Fibroblast of lung (primary cell): ENCODE measurements around the gene PGM2. TPM values are rescaled to one million over a fixed set of nuclear protein-coding genes. Genes with fewer than 3 reads are reported as not detected.

Source experiments
- DNase-seq, 2 donors: peaks; one replicate each; pipeline versions ENCODE4 v3.0.0 to v3.0.0-alpha.2; 2010; ENCODE audit warnings: low read depth in 2 of 2
- H2AFZ ChIP-seq: 2 replicates; pipeline ENCODE4 v1.5.1; 2012; ENCODE audit warnings: low read length, control low read depth, inconsistent platforms
- H3K27ac ChIP-seq: 2 replicates; pipeline ENCODE4 v1.5.1; 2011; ENCODE audit warnings: low read length, control low read depth; ENCODE audit not compliant: insufficient read depth
- H3K27me3 ChIP-seq: 2 replicates; pipeline ENCODE4 v1.5.1; 2011; ENCODE audit warnings: mild to moderate bottlenecking, low read length; ENCODE audit not compliant: control insufficient read depth, insufficient read depth
- H3K36me3 ChIP-seq: 2 replicates; pipeline ENCODE4 v1.5.1; 2011; ENCODE audit warnings: low read length; ENCODE audit not compliant: control insufficient read depth, insufficient read depth
- H3K4me1 ChIP-seq: 2 replicates; pipeline ENCODE4 v1.5.1; 2011; ENCODE audit warnings: low read length; ENCODE audit not compliant: control insufficient read depth, insufficient read depth; ENCODE audit errors: extremely low read depth
- H3K4me2 ChIP-seq: 2 replicates; pipeline ENCODE4 v1.5.1; 2011; ENCODE audit warnings: low read length, control low read depth; ENCODE audit not compliant: insufficient read depth; ENCODE audit errors: extremely low read depth
- H3K4me3 ChIP-seq, 4 experiments: fragments of 200-600 bp in 1 of 4; sonication (generic) in 1 of 4; replicated peaks in 1 of 4; 2 replicates each; pipeline ENCODE4 v1.5.1; 2011 to 2016; ENCODE audit warnings: low read length in 4 of 4, low read depth in 3 of 4, mild to moderate bottlenecking in 3 of 4, control low read depth in 2 of 4, inconsistent platforms in 1 of 4, mixed read lengths in 1 of 4; ENCODE audit not compliant: insufficient read depth in 1 of 4; ENCODE audit errors: control extremely low read depth in 1 of 4
- H3K79me2 ChIP-seq: 2 replicates; pipeline ENCODE4 v1.5.1; 2012; ENCODE audit warnings: mild to moderate bottlenecking, low read length, inconsistent platforms; ENCODE audit not compliant: control insufficient read depth, insufficient read depth
- H3K9ac ChIP-seq: 2 replicates; pipeline ENCODE4 v1.5.1; 2011; ENCODE audit warnings: mild to moderate bottlenecking, low read length, control low read depth; ENCODE audit not compliant: insufficient read depth
- H3K9me3 ChIP-seq: 2 replicates; pipeline ENCODE4 v1.5.1; 2012; ENCODE audit warnings: low read depth, low read length; ENCODE audit not compliant: control insufficient read depth, insufficient read depth
- H4K20me1 ChIP-seq: 2 replicates; pipeline ENCODE4 v1.5.1; 2011; ENCODE audit warnings: low read length; ENCODE audit not compliant: control insufficient read depth, insufficient read depth; ENCODE audit errors: extremely low read depth
- CTCF ChIP-seq, 2 donors: IDR thresholded peaks in 1 of 2; conservative IDR thresholded peaks in 1 of 2; 1 replicate in 1 of 2; 2 replicates in 1 of 2; pipeline ENCODE4 v1.5.1; 2011 to 2012; ENCODE audit warnings: low read length in 2 of 2, control low read depth in 1 of 2, inconsistent platforms in 1 of 2, low read depth in 1 of 2, mild to moderate bottlenecking in 1 of 2
- EZH2 ChIP-seq: IDR thresholded peaks from 2 replicates; pipeline ENCODE4 v1.5.1; 2012; ENCODE audit warnings: low read length, control low read depth, mild to moderate bottlenecking; ENCODE audit errors: missing control alignments
- polyA plus RNA-seq, 2 donors: library from polyadenylated mRNA; depleted of rRNA in 1 of 2; stranded (reverse) in 1 of 2; unstranded in 1 of 2; fragments of >200 nt; gene quantifications; 2 replicates each; pipeline ENCODE4 v1.2.1, GENCODE V29; 2011 to 2012; ENCODE audit warnings: missing spikeins in 1 of 2
- total RNA-seq: library from RNA; depleted of rRNA; stranded (reverse); fragments of >200 nt; gene quantifications from 2 replicates; pipeline ENCODE4 v1.2.1, GENCODE V29; 2014

The PGM2 gene
- total and polyA plus RNA-seq, 2 donors (not counting 1 experiment from before 2014, with no cell fraction given): 15.0 to 15.1 TPM

DNA sequence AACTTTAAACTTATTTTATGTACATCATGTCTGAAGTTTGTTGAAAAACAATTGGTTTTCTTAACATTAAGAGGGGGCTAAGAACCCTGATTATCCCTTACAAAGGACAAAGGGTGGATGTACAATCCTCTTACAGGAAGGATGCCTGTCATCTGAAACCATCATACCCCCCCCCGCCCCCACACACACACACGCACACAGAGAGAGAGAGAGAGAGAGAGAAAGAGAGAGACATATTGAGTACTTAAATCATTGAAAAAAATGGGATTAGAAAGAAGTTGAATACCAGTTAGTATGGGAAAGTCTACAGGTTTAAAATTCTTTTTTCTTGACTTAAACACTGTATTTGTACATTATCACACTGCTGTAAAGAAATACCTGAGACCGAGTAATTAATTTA lies 10.9 kb upstream of the PGM2 start:
- Histone ChIP-seq H3K27me3 (no peaks in the 10 kb centered on the region), H3K27ac (no peak overlapping the region), H2AFZ (no peak overlapping the region), H3K9me3 (no peaks in the 10 kb centered on the region), H3K4me1 (no peaks in the 10 kb centered on the region), H3K4me2 (no peak overlapping the region), H3K4me3 (no peak overlapping the region), H4K20me1 (no peaks in the 10 kb centered on the region), H3K9ac (no peak overlapping the region), H3K79me2 (no peaks in the 10 kb centered on the region), H3K36me3 (no peaks in the 10 kb centered on the region)
- TF ChIP-seq CTCF (conservative IDR thresholded peaks at IDR 0.05 in 1 of 2, IDR thresholded peaks at IDR 0.05 in 1 of 2; ENCODE audit: low read depth in 1 of 2, low read length in 2 of 2): no peak
- no peak for TF ChIP-seq EZH2
- no peak for DNase-seq

DNA sequence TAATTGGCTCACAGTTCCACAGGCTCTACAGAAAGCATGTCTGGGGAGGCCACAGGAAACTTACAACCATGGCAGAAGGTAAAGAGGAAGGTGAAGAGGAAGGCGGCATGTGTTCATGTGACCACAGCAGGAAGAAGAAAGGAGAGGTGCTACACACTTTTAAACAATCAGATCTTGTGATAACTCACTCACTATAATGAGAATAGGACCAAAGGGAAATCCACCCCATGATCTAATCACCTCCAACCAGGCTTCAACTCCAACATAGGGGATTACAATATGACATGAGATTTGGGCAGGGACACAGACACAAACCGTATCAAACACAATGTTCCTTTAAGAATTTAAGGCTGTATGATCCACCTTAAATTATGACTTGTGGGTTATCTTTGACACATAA lies 10.5 kb upstream of the PGM2 start:
- Histone ChIP-seq H3K36me3 (no peaks in the 10 kb centered on the region), H3K27me3 (no peaks in the 10 kb centered on the region), H3K9ac (no peak overlapping the region), H4K20me1 (no peaks in the 10 kb centered on the region), H2AFZ (no peak overlapping the region), H3K4me3 (no peak overlapping the region), H3K4me1 (no peaks in the 10 kb centered on the region), H3K4me2 (no peak overlapping the region), H3K79me2 (no peaks in the 10 kb centered on the region), H3K9me3 (no peaks in the 10 kb centered on the region), H3K27ac (no peak overlapping the region)
- TF ChIP-seq EZH2 (no peak), CTCF (conservative IDR thresholded peaks at IDR 0.05 in 1 of 2, IDR thresholded peaks at IDR 0.05 in 1 of 2; ENCODE audit: low read depth in 1 of 2, low read length in 2 of 2) (no peak)
- DNase-seq: no peak

DNA sequence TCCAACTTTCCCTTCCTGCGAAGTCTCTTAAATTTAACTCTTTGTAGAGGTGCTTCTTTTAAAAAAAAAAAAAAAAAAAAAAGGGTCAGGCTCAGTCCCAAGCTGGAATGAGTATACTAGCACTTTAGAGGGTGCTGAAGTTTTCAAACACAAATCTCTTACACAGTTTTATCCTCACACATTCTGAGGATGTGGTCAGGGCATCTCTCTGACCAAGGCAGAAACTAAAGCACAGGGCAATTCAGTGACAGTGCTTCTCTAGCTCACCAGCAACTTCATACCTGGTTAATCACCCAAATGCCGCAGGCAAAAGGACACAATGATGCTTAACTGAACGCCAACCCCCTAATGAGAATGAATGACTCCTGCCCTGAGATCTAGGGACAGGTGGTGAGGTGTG lies 9.8 kb upstream of the PGM2 start:
- no peak overlapping the region for H3K4me3 ChIP-seq
- no peaks in the 10 kb centered on the region for H3K9me3 ChIP-seq
- H3K4me2 ChIP-seq: no peak overlapping the region
- H3K27ac ChIP-seq: no peak overlapping the region
- H3K9ac ChIP-seq: no peak overlapping the region
- no peak for TF ChIP-seq EZH2
- no peak for TF ChIP-seq CTCF (conservative IDR thresholded peaks at IDR 0.05 in 1 of 2, IDR thresholded peaks at IDR 0.05 in 1 of 2; ENCODE audit: low read depth in 1 of 2, low read length in 2 of 2)
- H3K4me1 ChIP-seq: no peaks in the 10 kb centered on the region
- DNase-seq: no peak
- H3K36me3 ChIP-seq: no peaks in the 10 kb centered on the region
- no peaks in the 10 kb centered on the region for H3K79me2 ChIP-seq
- H3K27me3 ChIP-seq: no peaks in the 10 kb centered on the region
- H2AFZ ChIP-seq: no peak overlapping the region
- no peaks in the 10 kb centered on the region for H4K20me1 ChIP-seq
